Measurements from ENCODE around the gene CARMIL1. TPM values are rescaled to one million over a fixed set of nuclear protein-coding genes. Genes with fewer than 3 reads are reported as not detected.
A peak's percentile ranks its signal among the peaks of the same experiment; 100 is the strongest.

The CARMIL1 gene
- total RNA-seq, 1 experiment from 2014 or later: 21.2 TPM

DNA sequence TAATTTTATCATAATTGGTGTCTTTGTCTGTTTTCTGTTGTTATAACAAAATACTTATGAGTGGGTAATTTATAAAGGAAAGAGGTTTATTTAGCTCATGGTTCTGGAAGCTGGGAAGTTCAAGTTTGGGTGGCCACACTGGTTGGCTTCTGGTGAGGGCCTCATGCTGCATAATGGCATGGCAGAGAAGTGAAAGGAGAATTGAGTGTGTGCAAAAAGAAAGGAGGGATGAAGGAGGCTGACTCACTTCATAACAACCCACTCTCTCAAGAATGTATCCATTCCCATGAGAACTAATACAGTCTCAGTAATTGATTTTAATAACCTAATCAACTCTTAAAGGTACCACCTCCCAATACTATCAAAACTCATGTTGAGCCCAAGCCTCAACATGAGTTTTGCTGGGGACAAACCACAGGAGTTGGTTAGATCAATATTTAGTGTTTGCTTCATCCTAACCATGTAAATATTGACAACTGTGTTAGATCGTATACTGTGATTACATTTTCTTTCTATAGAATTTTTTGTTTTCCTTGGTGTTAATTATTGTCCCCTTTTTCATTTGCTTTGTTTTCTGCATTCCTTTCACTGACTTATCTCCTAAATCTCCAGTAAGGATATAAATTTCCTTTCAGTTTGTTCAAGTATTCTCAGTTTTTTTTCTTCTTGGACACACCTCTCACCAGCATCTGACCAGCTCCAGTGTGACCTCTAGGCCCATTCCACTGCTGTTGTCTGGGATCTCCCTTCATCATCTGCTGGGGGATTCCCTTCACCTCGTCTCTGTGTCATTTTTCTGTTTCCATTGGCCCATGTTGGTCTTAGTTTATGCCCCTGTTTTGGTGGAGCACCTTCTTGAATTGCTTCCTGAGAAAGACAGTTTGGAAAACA, 318.0 kb downstream of the CARMIL1 start:
- H3K27me3 ChIP-seq (replicated peaks): no peaks in the 10 kb centered on the region
- H3K27ac ChIP-seq: no peak overlapping the region
- peaks cover 10% of the 10 kb centered on the region for H3K36me3 ChIP-seq
- no peaks in the 10 kb centered on the region for H3K4me1 ChIP-seq (replicated peaks)
- DNase-seq (ENCODE audit: low read depth in 1 of 2, low spot score in 2 of 2): no peak
- no peak overlapping the region for H3K4me3 ChIP-seq
- no peaks in the 10 kb centered on the region for H3K9me3 ChIP-seq (replicated peaks)

DNA sequence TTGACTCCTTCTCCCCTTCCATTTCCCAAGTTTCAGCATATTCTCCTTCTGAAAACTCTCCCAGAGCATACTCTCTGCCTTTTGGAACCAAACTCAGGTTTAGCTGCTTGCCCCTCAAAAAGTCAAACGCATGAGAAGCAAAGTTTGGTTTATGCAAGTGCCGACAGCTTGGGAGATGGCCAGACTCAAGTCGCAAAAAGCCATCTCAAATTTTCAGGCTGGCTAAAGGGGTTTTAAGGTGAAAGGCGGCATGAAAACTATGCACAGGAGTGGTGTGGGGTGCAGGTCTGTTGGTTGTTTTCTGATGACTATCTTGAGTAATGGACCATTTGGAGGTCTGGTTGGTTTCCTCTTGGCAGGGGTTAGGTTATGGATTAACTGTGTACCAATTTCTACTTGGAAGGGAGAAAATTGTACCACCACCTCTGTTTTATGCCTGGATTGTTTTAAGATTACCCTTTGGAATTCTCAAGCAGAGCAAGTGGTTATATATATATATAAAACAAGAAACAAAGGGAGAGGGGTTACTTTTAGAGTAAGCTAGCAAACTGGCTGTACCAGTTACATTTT, 320.4 kb downstream of the CARMIL1 start:
- Histone ChIP-seq H3K27ac (no peak overlapping the region), H3K4me3 (no peak overlapping the region), H3K9me3 (replicated peaks) (no peaks in the 10 kb centered on the region), H3K27me3 (replicated peaks) (no peaks in the 10 kb centered on the region), H3K36me3 (peaks cover 7% of the 10 kb centered on the region), H3K4me1 (replicated peaks) (no peaks in the 10 kb centered on the region)
- no peak for DNase-seq (ENCODE audit: low read depth in 1 of 2, low spot score in 2 of 2)

- no peaks in the 10 kb centered on the region for H3K27me3 ChIP-seq (replicated peaks)
- peak in 1 of 2 experiments; percentile 41 for DNase-seq (ENCODE audit: low read depth in 1 of 2, low spot score in 2 of 2)
- no peaks in the 10 kb centered on the region for H3K4me1 ChIP-seq (replicated peaks)
- no peaks in the 10 kb centered on the region for H3K9me3 ChIP-seq (replicated peaks)
- H3K27ac ChIP-seq: no peak overlapping the region
- H3K36me3 ChIP-seq: no peaks in the 10 kb centered on the region
- no peak overlapping the region for H3K4me3 ChIP-seq
Observed at GRCh38 chr6:25601800-25602673, 322.9 kb downstream of the CARMIL1 start.

GRCh38 chr6:25602674-25602982, 323.5 kb downstream of the CARMIL1 start:
- Histone ChIP-seq H3K9me3 (replicated peaks) (no peaks in the 10 kb centered on the region), H3K4me1 (replicated peaks) (no peaks in the 10 kb centered on the region), H3K27ac (no peak overlapping the region), H3K36me3 (no peaks in the 10 kb centered on the region; the same call in 1 of the 2 replicates), H3K4me3 (no peak overlapping the region), H3K27me3 (replicated peaks) (no peaks in the 10 kb centered on the region)
- no peak for DNase-seq (ENCODE audit: low read depth in 1 of 2, low spot score in 2 of 2)

- Histone ChIP-seq H3K36me3 (no peaks in the 10 kb centered on the region; the same call in 1 of the 2 replicates), H3K27me3 (replicated peaks) (no peaks in the 10 kb centered on the region), H3K4me3 (no peak overlapping the region), H3K4me1 (replicated peaks) (no peaks in the 10 kb centered on the region), H3K27ac (no peak overlapping the region), H3K9me3 (replicated peaks) (no peaks in the 10 kb centered on the region)
- no peak for DNase-seq (ENCODE audit: low read depth in 1 of 2, low spot score in 2 of 2)
Observed at GRCh38 chr6:25603251-25603650, 324.1 kb downstream of the CARMIL1 start.

DNA sequence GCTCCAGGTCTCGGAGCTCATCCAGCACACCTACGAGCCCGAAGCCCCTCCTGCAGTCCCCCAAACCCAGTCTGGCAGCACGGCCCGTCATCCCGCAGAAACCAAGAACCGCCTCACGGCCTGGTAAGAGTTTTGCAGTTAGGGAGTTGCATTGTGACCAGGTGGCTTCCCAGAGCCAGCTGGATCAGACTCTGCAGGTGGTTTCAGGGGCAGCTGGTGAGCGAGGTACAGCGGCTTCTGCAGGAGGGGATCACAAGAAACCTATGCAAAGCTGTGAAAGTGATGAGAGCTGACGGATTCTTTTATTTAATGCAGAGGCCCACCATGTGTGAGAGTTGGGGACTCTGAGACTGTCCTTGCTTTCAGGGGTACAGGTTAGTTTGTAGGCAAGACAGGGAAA, 327.0 kb downstream of the CARMIL1 start:
- no peak for DNase-seq (ENCODE audit: low read depth in 1 of 2, low spot score in 2 of 2)
- Histone ChIP-seq H3K36me3 (no peaks in the 10 kb centered on the region; the same call in 1 of the 2 replicates), H3K9me3 (replicated peaks) (no peaks in the 10 kb centered on the region), H3K27ac (no peak overlapping the region), H3K4me1 (replicated peaks) (no peaks in the 10 kb centered on the region), H3K4me3 (no peak overlapping the region), H3K27me3 (replicated peaks) (no peaks in the 10 kb centered on the region)

- Histone ChIP-seq H3K27ac (no peak overlapping the region), H3K9me3 (replicated peaks) (no peaks in the 10 kb centered on the region), H3K36me3 (no peaks in the 10 kb centered on the region; the same call in 1 of the 2 replicates), H3K4me3 (no peak overlapping the region), H3K4me1 (replicated peaks) (peaks cover 3% of the 10 kb centered on the region; the same call in 1 of the 2 replicates), H3K27me3 (replicated peaks) (no peaks in the 10 kb centered on the region)
- DNase-seq (ENCODE audit: low read depth in 1 of 2, low spot score in 2 of 2): no peak
Observed at GRCh38 chr6:25608558-25609174, 329.5 kb downstream of the CARMIL1 start.

GRCh38 chr6:25612666-25613065, 333.5 kb downstream of the CARMIL1 start:
- no peak for DNase-seq (ENCODE audit: low read depth in 1 of 2, low spot score in 2 of 2)
- H3K9me3 ChIP-seq (replicated peaks): no peaks in the 10 kb centered on the region
- H3K4me3 ChIP-seq: no peak overlapping the region
- no peaks in the 10 kb centered on the region for H3K36me3 ChIP-seq
- peaks cover 3% of the 10 kb centered on the region; the same call in 1 of the 2 replicates for H3K4me1 ChIP-seq (replicated peaks)
- no peak overlapping the region for H3K27ac ChIP-seq
- H3K27me3 ChIP-seq (replicated peaks): no peaks in the 10 kb centered on the region

DNA sequence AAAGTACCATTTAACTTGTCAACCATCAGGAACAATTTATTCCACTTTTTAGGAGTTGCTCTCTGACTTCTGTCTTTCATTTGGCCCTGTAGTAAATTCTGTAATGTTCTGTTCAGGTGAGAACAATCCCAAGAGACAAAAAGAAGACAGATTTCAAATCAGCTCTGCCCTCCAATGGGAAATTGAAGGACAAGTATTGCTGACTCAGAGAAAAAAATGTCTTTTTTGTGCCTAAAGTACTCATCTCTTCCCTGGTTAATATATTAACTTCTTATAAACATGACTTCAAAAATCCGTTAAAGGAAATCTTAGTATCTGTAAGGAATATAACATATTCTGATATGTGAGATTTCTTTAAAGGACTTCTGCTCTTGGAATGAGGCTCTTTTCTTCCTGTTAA, 334.2 kb downstream of the CARMIL1 start:
- H3K9me3 ChIP-seq (replicated peaks): no peaks in the 10 kb centered on the region
- no peaks in the 10 kb centered on the region for H3K36me3 ChIP-seq
- no peak overlapping the region for H3K4me3 ChIP-seq
- DNase-seq (ENCODE audit: low read depth in 1 of 2, low spot score in 2 of 2): no peak
- H3K4me1 ChIP-seq (replicated peaks): peaks cover 3% of the 10 kb centered on the region; the same call in 1 of the 2 replicates
- no peaks in the 10 kb centered on the region for H3K27me3 ChIP-seq (replicated peaks)
- H3K27ac ChIP-seq: no peak overlapping the region

DNA sequence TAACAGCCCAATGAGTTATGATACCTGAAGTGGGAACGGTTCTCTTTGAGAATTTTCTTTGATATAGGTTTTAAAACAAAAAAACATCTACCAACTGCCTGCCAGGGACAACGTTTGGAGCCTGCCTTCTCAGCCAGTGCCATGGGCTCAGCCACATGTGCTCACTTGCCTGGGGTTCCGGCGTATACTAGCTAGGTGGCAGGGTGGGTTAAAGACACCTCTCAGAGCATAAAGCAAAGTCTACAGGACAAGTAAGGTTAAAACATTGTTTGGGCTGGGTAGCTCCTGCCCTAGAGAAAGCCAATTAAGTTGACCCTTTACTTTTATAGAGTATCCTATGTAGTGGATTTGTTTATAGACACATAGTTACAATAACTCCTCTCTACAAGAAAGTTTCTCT, 334.9 kb downstream of the CARMIL1 start:
- no peak overlapping the region for H3K4me3 ChIP-seq
- peaks cover 3% of the 10 kb centered on the region; the same call in 1 of the 2 replicates for H3K4me1 ChIP-seq (replicated peaks)
- H3K9me3 ChIP-seq (replicated peaks): no peaks in the 10 kb centered on the region
- H3K27me3 ChIP-seq (replicated peaks): no peaks in the 10 kb centered on the region
- no peak for DNase-seq (ENCODE audit: low read depth in 1 of 2, low spot score in 2 of 2)
- no peaks in the 10 kb centered on the region for H3K36me3 ChIP-seq
- no peak overlapping the region for H3K27ac ChIP-seq

DNA sequence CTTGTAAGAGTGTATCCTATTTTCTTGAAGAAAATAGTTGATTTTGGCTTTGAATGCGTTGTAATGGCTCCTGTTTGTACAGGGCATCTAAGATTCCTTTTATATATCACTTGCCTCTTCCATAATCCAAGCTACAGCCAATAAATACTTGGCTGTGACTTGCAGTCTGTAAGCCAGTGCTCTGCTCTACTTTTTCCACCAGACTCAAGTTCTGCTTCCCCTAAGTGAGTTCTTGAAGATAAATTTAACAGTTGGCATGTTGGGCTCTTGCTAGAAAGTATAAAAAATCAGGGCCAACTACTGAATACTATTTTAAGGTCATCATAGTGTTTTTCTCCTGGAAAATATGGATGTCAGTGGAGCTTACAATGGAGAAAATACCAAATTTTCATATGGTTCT, 336.3 kb downstream of the CARMIL1 start:
- H3K4me1 ChIP-seq (replicated peaks): peaks cover 3% of the 10 kb centered on the region; the same call in 1 of the 2 replicates
- H3K27me3 ChIP-seq (replicated peaks): no peaks in the 10 kb centered on the region
- no peak for DNase-seq (ENCODE audit: low read depth in 1 of 2, low spot score in 2 of 2)
- H3K27ac ChIP-seq: no peak overlapping the region
- no peaks in the 10 kb centered on the region for H3K9me3 ChIP-seq (replicated peaks)
- no peak overlapping the region for H3K4me3 ChIP-seq
- no peaks in the 10 kb centered on the region for H3K36me3 ChIP-seq

DNA sequence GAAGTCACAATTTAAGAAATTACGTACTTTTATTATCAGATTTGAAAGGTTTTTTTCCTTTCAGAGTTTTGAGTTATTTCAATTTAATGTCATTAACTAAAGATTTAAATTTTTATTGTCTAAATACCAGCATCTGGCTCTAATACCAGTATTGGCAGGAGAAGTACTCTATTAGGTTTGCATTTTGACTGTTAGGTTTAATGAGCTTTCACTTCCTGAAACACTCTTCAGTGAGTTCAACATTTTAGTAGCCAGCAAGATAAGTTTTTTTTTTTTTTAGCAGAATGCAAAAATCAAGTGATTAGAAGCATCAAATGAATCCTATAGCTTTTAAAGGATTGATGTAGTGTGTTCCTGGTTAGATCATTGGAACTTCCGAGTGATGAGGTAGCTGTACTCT, 338.8 kb downstream of the CARMIL1 start:
- Histone ChIP-seq H3K27ac (no peak overlapping the region), H3K9me3 (replicated peaks) (no peaks in the 10 kb centered on the region), H3K36me3 (no peaks in the 10 kb centered on the region), H3K4me3 (no peak overlapping the region), H3K27me3 (replicated peaks) (no peaks in the 10 kb centered on the region), H3K4me1 (replicated peaks) (no peaks in the 10 kb centered on the region)
- no peak for DNase-seq (ENCODE audit: low read depth in 1 of 2, low spot score in 2 of 2)

- Histone ChIP-seq H3K27ac (no peak overlapping the region), H3K4me1 (replicated peaks) (no peaks in the 10 kb centered on the region), H3K27me3 (replicated peaks) (no peaks in the 10 kb centered on the region), H3K4me3 (no peak overlapping the region), H3K36me3 (no peaks in the 10 kb centered on the region), H3K9me3 (replicated peaks) (no peaks in the 10 kb centered on the region)
- no peak for DNase-seq (ENCODE audit: low read depth in 1 of 2, low spot score in 2 of 2)
Observed at GRCh38 chr6:25619217-25619616, 340.0 kb downstream of the CARMIL1 start.
